Measurements from ENCODE around the gene CGB8. TPM values are rescaled to one million over a fixed set of nuclear protein-coding genes. Genes with fewer than 3 reads are reported as not detected.

The CGB8 gene
- total and polyA plus RNA-seq, 10 of the 15 experiments (the other 5 are each of a cell fraction or from before 2014, with no cell fraction given), result not detected

DNA sequence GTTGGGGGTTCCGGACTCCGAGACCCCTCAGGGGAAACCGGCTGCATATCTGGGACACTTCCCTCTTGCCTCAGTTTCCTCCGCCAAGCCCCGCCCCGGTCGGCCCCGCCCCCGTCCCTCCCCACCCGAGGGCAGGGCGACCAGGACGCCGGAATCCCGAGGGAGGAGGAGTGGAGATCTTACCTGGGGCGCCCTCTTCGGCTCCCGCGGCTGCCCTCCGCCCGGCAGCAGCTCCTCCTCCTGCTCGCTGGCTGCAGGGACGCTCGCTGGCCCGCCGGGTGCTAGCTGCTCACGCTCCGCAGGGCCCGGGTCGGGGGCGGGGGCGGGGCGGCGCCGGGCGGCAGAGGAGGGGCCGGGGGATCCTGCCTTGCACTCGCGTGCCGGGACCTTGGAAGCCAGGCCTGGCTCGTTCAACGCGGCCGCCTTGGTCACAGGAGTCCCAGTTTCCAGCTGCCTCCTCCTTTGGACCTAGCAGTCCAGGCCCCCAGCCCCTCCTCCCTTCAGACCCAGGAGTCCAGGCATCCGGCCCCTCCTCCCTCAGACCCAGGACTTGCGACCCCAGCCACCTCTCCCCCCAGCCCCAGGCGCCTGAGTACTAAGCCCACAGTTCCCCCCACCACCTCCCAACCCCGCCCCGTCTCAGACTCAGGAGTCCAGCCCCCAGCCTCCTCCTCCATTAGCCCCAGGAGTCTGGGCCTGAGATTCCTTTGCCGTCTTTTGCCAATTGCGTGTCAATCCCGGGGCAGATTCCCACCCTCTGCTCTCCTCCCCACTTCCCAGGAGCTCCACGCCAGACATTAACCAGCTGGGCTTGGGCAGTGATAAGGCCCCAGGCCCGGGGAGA lies 16.1 kb upstream of the CGB8 start, which contains the start of gene NTF4 (continued):
- TF ChIP-seq, protein P1, sequence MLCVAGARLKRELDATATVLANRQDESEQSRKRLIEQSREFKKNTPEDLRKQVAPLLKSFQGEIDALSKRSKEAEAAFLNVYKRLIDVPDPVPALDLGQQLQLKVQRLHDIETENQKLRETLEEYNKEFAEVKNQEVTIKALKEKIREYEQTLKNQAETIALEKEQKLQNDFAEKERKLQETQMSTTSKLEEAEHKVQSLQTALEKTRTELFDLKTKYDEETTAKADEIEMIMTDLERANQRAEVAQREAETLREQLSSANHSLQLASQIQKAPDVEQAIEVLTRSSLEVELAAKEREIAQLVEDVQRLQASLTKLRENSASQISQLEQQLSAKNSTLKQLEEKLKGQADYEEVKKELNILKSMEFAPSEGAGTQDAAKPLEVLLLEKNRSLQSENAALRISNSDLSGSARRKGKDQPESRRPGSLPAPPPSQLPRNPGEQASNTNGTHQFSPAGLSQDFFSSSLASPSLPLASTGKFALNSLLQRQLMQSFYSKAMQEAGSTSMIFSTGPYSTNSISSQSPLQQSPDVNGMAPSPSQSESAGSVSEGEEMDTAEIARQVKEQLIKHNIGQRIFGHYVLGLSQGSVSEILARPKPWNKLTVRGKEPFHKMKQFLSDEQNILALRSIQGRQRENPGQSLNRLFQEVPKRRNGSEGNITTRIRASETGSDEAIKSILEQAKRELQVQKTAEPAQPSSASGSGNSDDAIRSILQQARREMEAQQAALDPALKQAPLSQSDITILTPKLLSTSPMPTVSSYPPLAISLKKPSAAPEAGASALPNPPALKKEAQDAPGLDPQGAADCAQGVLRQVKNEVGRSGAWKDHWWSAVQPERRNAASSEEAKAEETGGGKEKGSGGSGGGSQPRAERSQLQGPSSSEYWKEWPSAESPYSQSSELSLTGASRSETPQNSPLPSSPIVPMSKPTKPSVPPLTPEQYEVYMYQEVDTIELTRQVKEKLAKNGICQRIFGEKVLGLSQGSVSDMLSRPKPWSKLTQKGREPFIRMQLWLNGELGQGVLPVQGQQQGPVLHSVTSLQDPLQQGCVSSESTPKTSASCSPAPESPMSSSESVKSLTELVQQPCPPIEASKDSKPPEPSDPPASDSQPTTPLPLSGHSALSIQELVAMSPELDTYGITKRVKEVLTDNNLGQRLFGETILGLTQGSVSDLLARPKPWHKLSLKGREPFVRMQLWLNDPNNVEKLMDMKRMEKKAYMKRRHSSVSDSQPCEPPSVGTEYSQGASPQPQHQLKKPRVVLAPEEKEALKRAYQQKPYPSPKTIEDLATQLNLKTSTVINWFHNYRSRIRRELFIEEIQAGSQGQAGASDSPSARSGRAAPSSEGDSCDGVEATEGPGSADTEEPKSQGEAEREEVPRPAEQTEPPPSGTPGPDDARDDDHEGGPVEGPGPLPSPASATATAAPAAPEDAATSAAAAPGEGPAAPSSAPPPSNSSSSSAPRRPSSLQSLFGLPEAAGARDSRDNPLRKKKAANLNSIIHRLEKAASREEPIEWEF (IDR thresholded peaks at IDR 0.05; ENCODE audit: insufficient replicate concordance, low read depth, low read length), result no peak
- TF ChIP-seq RAD51 (IDR thresholded peaks at IDR 0.05), result no peak

DNA sequence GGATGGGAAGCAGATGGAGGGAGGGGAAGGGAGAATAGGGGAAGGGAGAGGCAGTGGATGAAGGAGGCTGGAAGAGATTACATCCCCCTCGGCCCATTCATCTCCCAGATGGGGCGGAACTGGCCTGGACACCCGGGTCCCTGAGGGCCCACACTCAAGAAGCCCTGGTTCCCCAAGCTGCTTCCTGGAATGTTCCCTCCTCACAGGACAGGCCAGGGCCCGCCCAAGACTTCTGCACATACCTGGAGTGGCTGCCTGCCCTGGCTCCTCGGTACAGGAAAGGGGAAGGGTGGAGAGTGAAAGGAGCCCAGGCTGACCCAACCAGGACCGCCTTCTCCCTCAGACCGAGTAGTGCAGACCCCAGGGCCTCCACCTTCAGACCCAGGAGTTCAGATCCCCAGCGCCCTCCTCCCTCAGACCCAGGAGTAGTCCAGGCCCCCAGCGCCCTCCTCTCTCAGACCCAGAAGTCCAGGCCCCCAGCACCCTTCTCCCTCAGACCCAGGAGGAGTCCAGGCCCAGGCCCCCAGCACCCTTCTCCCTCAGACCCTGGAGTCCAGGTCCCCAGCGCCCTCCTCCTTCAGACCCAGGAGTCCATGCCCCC lies 15.2 kb upstream of the CGB8 start:
- ATAC-seq (no peak; the same call in 2 of the 3 replicates), DNase-seq (ENCODE audit: low read depth, low spot score) (no peak), FAIRE-seq (no peak)
- Histone ChIP-seq H3K9me3 (replicated peaks; ENCODE audit: control insufficient read depth, insufficient read depth, low read length) (no peaks in the 10 kb centered on the region), H2AFZ (ENCODE audit: control insufficient read depth, low read depth, low read length) (no peak overlapping the region), H3K79me2 (ENCODE audit: control insufficient read depth, insufficient read depth, low read length) (no peaks in the 10 kb centered on the region), H3K4me1 (ENCODE audit: control insufficient read depth, insufficient read depth, low read length) (no peaks in the 10 kb centered on the region), H4K20me1 (ENCODE audit: control insufficient read depth, insufficient read depth) (no peaks in the 10 kb centered on the region), H3K9ac (ENCODE audit: control insufficient read depth, insufficient read depth, low read length) (no peak overlapping the region), H3K36me3 (ENCODE audit: control insufficient read depth in 2 of 2, insufficient read depth in 2 of 2, low read length in 1 of 2) (no peaks in the 10 kb centered on the region), H3K27me3 (replicated peaks in 1 of 2; ENCODE audit: control insufficient read depth in 2 of 2, insufficient read depth in 2 of 2, low read length in 1 of 2) (peaks cover 2 to 3% of the 10 kb centered on the region in 2 experiments), H3K4me2 (ENCODE audit: control insufficient read depth, insufficient read depth) (no peak overlapping the region), H3K4me3 (no peak overlapping the region), H3K27ac (ENCODE audit: control insufficient read depth, insufficient read depth) (no peak overlapping the region)
- 30% methylated on average over 7 of the region's 10 CpGs for WGBS (ENCODE audit: insufficient coverage, insufficient replicate concordance, low lambda C conversion rate, missing lambda C conversion rate)
- intact Hi-C loops (cut with micrococcal nuclease; ENCODE audit: unreplicated experiment) (no loop called here), in situ Hi-C loops (cut with MboI) (no loop called here)
- SMC1A ChIA-PET (ENCODE audit: uncharacterized antibody, unreplicated experiment), result no interaction called here
- CTCF ChIA-PET, result interaction anchor here (1.0 kb wide), 1 partner anchor 66 kb away, joined by 3 read pairs; no protein-coding TSS in a partner anchor
- POLR2A ChIA-PET, result no interaction called here
- BruUV-seq (replicated peaks), result no TSS peak
- RAD21 ChIA-PET (ENCODE audit: unreplicated experiment), result no interaction called here
- TF ChIP-seq STAT1 (conservative IDR thresholded peaks at IDR 0.05) (no peak), ZBED1 (IDR thresholded peaks at IDR 0.05; ENCODE audit: borderline replicate concordance) (no peak), KAT2A (conservative IDR thresholded peaks at IDR 0.05; ENCODE audit: control insufficient read depth, low read depth, low read length) (no peak), ZBTB4 (CRISPR knock-in tag; IDR thresholded peaks at IDR 0.05) (no peak), MTA2 (IDR thresholded peaks at IDR 0.05; ENCODE audit: low read depth) (no peak), TBL1XR1 (IDR thresholded peaks at IDR 0.05; ENCODE audit: low read depth, low read length) (no peak), POU2F2 (IDR thresholded peaks at IDR 0.05; ENCODE audit: borderline replicate concordance, low read depth, low read length) (no peak), SREBF1 (IDR thresholded peaks at IDR 0.05; ENCODE audit: low read length) (no peak), KDM1A (IDR thresholded peaks at IDR 0.05; ENCODE audit: borderline replicate concordance) (no peak), BMI1 (IDR thresholded peaks at IDR 0.05; ENCODE audit: borderline replicate concordance) (no peak), JUNB (IDR thresholded peaks at IDR 0.05) (no peak)

Measured in GM12878 (cell line).